ENCODE results near the gene NOL9.
"Not testable (repeated sequence)": the region's sequence is repeated elsewhere in the genome, so short reads cannot be mapped to it uniquely, and the experiment has no call there.

NOL9 gene

GRCh38 chr1:6554031-6554906, at the start of gene NOL9:
Gene NOL9, minus strand, starts transcription at chr1:6554513. Its CDS starts 11 bp downstream, at chr1:6554502.
- DNase-seq: peak; percentile 94 to 95

GRCh38 chr1:6603238-6603914, 49.1 kb upstream of the NOL9 start:
- peak; percentile 66 to 73 for DNase-seq

- peak; percentile 86 to 88 for DNase-seq
Measured at GRCh38 chr1:6602669-6603237, 48.4 kb upstream of the NOL9 start, which contains the start of gene KLHL21. Gene KLHL21, minus strand, starts transcription at chr1:6602869. Its CDS starts 52 bp downstream, at chr1:6602817.

- DNase-seq: no peak
Measured at GRCh38 chr1:6601923-6602668, 47.8 kb upstream of the NOL9 start.

- DNase-seq: peak; percentile 78 to 81
Measured at GRCh38 chr1:6601049-6601922, 47.0 kb upstream of the NOL9 start.

- no peak for DNase-seq
Measured at GRCh38 chr1:6600410-6601048, 46.2 kb upstream of the NOL9 start.

- DNase-seq: not testable (repeated sequence)
Measured at GRCh38 chr1:6599991-6600390, 45.7 kb upstream of the NOL9 start.

- peak; percentile 55 to 62 for DNase-seq
Measured at GRCh38 chr1:6599141-6599975, 45.0 kb upstream of the NOL9 start.

- no peak for DNase-seq
Measured at GRCh38 chr1:6597777-6598131, 43.4 kb upstream of the NOL9 start.

GRCh38 chr1:6596886-6597776, 42.8 kb upstream of the NOL9 start:
- DNase-seq: no peak

GRCh38 chr1:6596351-6596750, 42.0 kb upstream of the NOL9 start:
- no peak for DNase-seq

- no peak for DNase-seq
Measured at GRCh38 chr1:6594977-6595740, 40.8 kb upstream of the NOL9 start.

- DNase-seq: no peak
Measured at GRCh38 chr1:6593810-6594209, 39.5 kb upstream of the NOL9 start.

- no peak for DNase-seq
Measured at GRCh38 chr1:6592865-6593593, 38.7 kb upstream of the NOL9 start.

- no peak for DNase-seq
Measured at GRCh38 chr1:6592441-6592840, 38.1 kb upstream of the NOL9 start.

- DNase-seq: no peak
Measured at GRCh38 chr1:6591644-6592043, 37.3 kb upstream of the NOL9 start.

GRCh38 chr1:6591222-6591621, 36.9 kb upstream of the NOL9 start:
- DNase-seq: no peak

- no peak for DNase-seq
Measured at GRCh38 chr1:6590046-6590445, 35.7 kb upstream of the NOL9 start.
